Gastroesophageal sphincter (tissue), 3 donors: ENCODE measurements around the gene HOXB6.

Source experiments
- CTCF ChIP-seq, 4 experiments: fragments of 200-600 bp in 2 of 4; fragments of 450-650 bp in 2 of 4; sonication (generic) in 1 of 4; IDR thresholded peaks; one replicate each; pipeline ENCODE4 v1.5.1; 2017 to 2019; ENCODE audit warnings: antibody characterized with exemption in 4 of 4, mild to moderate bottlenecking in 2 of 4, moderate library complexity in 2 of 4
- POLR2AphosphoS5 ChIP-seq: sonication (generic); formaldehyde crosslinking; IDR thresholded peaks from one replicate; pipeline ENCODE4 v1.6.1; 2017; ENCODE audit warnings: antibody characterized with exemption

- TF ChIP-seq CTCF (IDR thresholded peaks at IDR 0.05) = no peak
- no peak for TF ChIP-seq POLR2AphosphoS5
Measured at GRCh38 chr17:48569240-48569582, 35.6 kb downstream of the HOXB6 start.
